Esophagus muscularis mucosa (tissue), 4 donors: ENCODE data around the gene GRM6. TPM values are rescaled to one million over a fixed set of nuclear protein-coding genes. Genes with fewer than 3 reads are reported as not detected.

Experiments used
- DNase-seq: peaks from one replicate; pipeline ENCODE4 v3.0.0-alpha.2; 2017; ENCODE audit errors: extremely low spot score
- H3K27ac ChIP-seq, 4 donors: fragments of 200-600 bp; sonication (generic); replicated peaks in 1 of 4; 1 replicate in 3 of 4; 2 replicates in 1 of 4; pipeline ENCODE4 v1.5.1; 2016 to 2019; ENCODE audit warnings: mild to moderate bottlenecking in 1 of 4
- H3K27me3 ChIP-seq, 4 donors: fragments of 200-600 bp; sonication (generic); one replicate each; pipeline versions ENCODE4 v1.5.1 to v1.6.0; 2016 to 2019
- H3K36me3 ChIP-seq, 4 donors: fragments of 200-600 bp; sonication (generic); one replicate each; pipeline ENCODE4 v1.5.1; 2016 to 2019
- H3K4me1 ChIP-seq, 4 donors: fragments of 200-600 bp; sonication (generic); one replicate each; pipeline ENCODE4 v1.5.1; 2016 to 2019
- H3K4me3 ChIP-seq, 4 donors: fragments of 200-600 bp; sonication (generic); 1 replicate in 2 of 4; 2 replicates in 2 of 4; pipeline ENCODE4 v1.5.1; 2016 to 2019; ENCODE audit warnings: mild to moderate bottlenecking in 4 of 4, moderate library complexity in 1 of 4
- H3K9me3 ChIP-seq, 4 donors: fragments of 200-600 bp; sonication (generic); 1 replicate in 3 of 4; 2 replicates in 1 of 4; pipeline ENCODE4 v1.5.1; 2016 to 2019
- EP300 ChIP-seq: sonication (generic); formaldehyde crosslinking; IDR thresholded peaks from one replicate; pipeline ENCODE4 v1.6.1; 2017; ENCODE audit warnings: antibody characterized with exemption
- POLR2A ChIP-seq: fragments of 450-650 bp; IDR thresholded peaks from one replicate; pipeline ENCODE4 v1.6.1; 2017; ENCODE audit warnings: antibody characterized with exemption, moderate library complexity, mild to moderate bottlenecking, low read depth
- POLR2AphosphoS5 ChIP-seq, 2 donors: sonication (generic); formaldehyde crosslinking; IDR thresholded peaks; one replicate each; pipeline ENCODE4 v1.6.1; 2017; ENCODE audit warnings: antibody characterized with exemption in 2 of 2
- WGBS: methylation state at CpG from one replicate; pipeline ENCODE4 v1.1.5; 2018; 5-methylcytosine and 5-hydroxymethylcytosine counted together
- intact Hi-C: fragments of 100-400 bp; cut with DNase I; formaldehyde crosslinking; loops from one replicate; pipeline ENCODE4 v1.15.1; 2023
- total RNA-seq, 4 donors: library from RNA; depleted of rRNA; stranded (reverse); fragments of >200 nt; gene quantifications; one replicate each; pipeline versions ENCODE4 v1.1.0 to v1.2.1, GENCODE V29; 2016
- TF ChIP-seq, protein P1 (sequence below), 3 experiments: fragments of 200-600 bp in 2 of 3; fragments of 450-650 bp in 1 of 3; sonication (generic) in 2 of 3; IDR thresholded peaks; one replicate each; pipeline ENCODE4 v1.5.1; 2017 to 2019; ENCODE audit warnings: antibody characterized with exemption in 3 of 3, mild to moderate bottlenecking in 2 of 3, moderate library complexity in 1 of 3

The GRM6 gene
- total RNA-seq, 4 donors from 2014 or later = not detected

DNA sequence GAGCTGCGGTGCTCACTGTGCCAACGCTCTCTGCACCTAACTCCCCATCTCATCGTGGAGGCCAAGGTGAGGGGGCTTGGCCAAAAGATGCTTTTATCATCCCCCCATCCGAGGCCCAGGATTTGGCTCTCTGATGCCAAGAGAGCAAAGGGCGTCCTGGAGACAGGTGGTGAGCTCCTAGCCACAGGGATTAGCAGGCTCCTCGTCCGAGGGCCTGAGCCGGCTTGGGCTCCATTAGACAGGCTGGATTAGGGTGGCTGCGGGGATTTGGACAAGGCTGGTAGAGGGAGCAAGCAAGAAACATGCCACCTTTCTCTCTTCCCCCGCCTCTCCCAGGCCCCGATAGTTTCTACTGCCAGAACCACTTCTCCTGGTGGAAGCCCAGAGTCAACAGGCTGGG is 1.0 kb upstream of the GRM6 start:
- Histone ChIP-seq H3K36me3 (no peaks in the 10 kb centered on the region), H3K4me1 (peaks cover 0 to 16% (median 3%) of the 10 kb centered on the region in 4 donors), H3K4me3 (no peak overlapping the region), H3K9me3 (no peaks in the 10 kb centered on the region), H3K27me3 (peaks cover 0 to 59% (median 0%) of the 10 kb centered on the region in 4 donors), H3K27ac (no peak overlapping the region)
- TF ChIP-seq EP300 = no peak
- no peak for TF ChIP-seq POLR2A
- TF ChIP-seq POLR2AphosphoS5 (IDR thresholded peaks at IDR 0.05) = no peak
- TF ChIP-seq, protein P1, sequence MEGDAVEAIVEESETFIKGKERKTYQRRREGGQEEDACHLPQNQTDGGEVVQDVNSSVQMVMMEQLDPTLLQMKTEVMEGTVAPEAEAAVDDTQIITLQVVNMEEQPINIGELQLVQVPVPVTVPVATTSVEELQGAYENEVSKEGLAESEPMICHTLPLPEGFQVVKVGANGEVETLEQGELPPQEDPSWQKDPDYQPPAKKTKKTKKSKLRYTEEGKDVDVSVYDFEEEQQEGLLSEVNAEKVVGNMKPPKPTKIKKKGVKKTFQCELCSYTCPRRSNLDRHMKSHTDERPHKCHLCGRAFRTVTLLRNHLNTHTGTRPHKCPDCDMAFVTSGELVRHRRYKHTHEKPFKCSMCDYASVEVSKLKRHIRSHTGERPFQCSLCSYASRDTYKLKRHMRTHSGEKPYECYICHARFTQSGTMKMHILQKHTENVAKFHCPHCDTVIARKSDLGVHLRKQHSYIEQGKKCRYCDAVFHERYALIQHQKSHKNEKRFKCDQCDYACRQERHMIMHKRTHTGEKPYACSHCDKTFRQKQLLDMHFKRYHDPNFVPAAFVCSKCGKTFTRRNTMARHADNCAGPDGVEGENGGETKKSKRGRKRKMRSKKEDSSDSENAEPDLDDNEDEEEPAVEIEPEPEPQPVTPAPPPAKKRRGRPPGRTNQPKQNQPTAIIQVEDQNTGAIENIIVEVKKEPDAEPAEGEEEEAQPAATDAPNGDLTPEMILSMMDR (IDR thresholded peaks at IDR 0.05) = no peak
- DNase-seq = no peak
- intact Hi-C loops = no loop called here
- WGBS = 96% methylated on average over 3 of the region's 11 CpGs

DNA sequence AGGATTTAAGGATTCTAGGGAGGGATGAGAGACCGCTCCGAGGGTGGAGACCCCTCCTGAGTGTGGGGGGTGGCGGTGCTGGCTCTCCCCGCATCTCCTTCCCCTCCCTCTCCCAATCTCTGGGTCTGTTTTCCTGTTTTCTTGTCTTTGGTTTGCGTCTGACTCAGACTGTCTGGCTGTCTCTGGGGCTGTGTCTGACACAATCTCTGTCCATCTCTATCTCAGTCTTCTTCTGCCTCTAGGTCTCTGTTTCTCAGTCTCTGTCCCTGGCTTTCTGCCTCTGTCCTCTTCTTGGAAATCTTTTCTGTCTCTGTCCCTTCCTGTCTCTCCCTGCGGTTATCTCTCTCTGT is 196 bp upstream of the GRM6 start:
- TF ChIP-seq POLR2A = no peak
- no peak for TF ChIP-seq EP300
- TF ChIP-seq, protein P1 (IDR thresholded peaks at IDR 0.05) = no peak
- TF ChIP-seq POLR2AphosphoS5 (IDR thresholded peaks at IDR 0.05) = no peak
- no peak for DNase-seq
- intact Hi-C loops = no loop called here
- H3K27ac ChIP-seq = no peak overlapping the region
- peaks cover 0 to 8% (median 2%) of the 10 kb centered on the region in 4 donors for H3K9me3 ChIP-seq
- H3K36me3 ChIP-seq = no peaks in the 10 kb centered on the region
- peak overlapping the region in 1 of 4 donors; percentile 7 for H3K4me3 ChIP-seq
- H3K27me3 ChIP-seq = peaks cover 0 to 64% (median 0%) of the 10 kb centered on the region in 4 donors
- WGBS = 8% methylated on average over 6 of the region's 6 CpGs
- peaks cover 0 to 16% (median 3%) of the 10 kb centered on the region in 4 donors for H3K4me1 ChIP-seq

DNA sequence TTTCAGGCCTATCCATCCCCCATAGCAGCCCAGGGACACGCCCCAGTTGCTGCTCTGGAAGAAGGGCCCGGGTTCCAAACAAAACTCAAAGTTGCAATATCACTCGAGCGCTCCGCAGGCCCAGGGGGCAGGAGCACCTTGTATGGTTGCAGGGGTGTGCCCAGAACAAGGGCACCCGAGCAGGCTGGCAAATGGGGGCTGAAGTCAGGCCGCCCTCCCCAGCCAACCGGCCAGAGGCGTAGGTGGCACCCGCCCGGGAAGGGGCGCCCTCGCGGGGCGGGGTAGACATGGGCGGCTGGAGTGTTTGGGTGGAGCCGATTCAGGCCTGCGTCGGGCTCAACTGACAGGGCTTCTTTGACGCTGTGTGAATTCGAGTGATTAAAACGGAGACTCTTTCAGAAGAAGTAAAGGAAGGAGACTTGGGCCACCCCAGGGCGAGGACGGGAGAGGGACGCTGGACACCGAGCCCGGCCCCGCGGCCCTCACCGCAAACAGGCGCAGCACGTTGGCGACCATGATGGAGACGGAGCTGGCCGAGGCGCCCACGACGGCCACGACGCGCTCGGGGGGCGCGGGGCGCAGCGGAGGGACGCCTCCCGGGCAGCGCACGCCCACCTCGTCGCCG is 1.1 kb downstream of the GRM6 start:
- intact Hi-C loops = no loop called here
- no peaks in the 10 kb centered on the region for H3K36me3 ChIP-seq
- no peak overlapping the region for H3K27ac ChIP-seq
- H3K4me1 ChIP-seq = peaks cover 0 to 16% (median 3%) of the 10 kb centered on the region in 4 donors
- peaks cover 0 to 21% (median 8%) of the 10 kb centered on the region in 4 donors for H3K9me3 ChIP-seq
- WGBS = 47% methylated on average over 10 of the region's 53 CpGs
- DNase-seq = no peak
- H3K4me3 ChIP-seq = no peak overlapping the region
- TF ChIP-seq EP300 (no peak), POLR2A (no peak), POLR2AphosphoS5 (IDR thresholded peaks at IDR 0.05) (no peak)
- TF ChIP-seq, protein P1 (IDR thresholded peaks at IDR 0.05) = no peak
- H3K27me3 ChIP-seq = peaks cover 0 to 64% (median 0%) of the 10 kb centered on the region in 4 donors

DNA sequence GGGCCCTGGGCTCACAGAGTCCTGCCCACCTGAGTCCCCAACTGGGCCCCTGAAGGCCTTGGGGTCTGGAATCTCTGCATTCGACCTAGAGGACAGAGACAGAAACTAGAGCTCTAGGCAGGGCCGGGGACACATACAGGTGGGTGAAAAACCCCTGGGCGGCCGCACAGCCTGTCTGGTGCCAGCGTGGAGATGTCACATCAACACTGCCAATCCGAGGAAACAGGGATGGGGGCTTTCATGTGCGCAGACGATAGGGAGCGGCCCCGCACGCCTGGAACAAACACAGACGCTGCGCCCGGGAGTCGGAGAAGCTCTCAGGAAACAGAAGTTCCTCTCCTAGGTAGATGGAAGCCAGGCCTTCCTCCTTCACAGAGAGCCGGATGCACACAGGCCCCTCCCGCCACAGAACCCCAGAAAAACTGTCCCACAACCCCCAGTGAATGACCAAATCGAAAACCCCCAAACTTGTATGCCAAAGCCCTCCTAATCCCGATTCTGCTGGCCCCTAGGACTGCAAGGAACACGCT is 1.8 kb downstream of the GRM6 start:
- Histone ChIP-seq H3K27ac (no peak overlapping the region), H3K27me3 (peaks cover 0 to 64% (median 0%) of the 10 kb centered on the region in 4 donors), H3K9me3 (peaks cover 0 to 28% (median 14%) of the 10 kb centered on the region in 4 donors), H3K4me1 (peaks cover 0 to 16% (median 3%) of the 10 kb centered on the region in 4 donors), H3K4me3 (no peak overlapping the region), H3K36me3 (no peaks in the 10 kb centered on the region)
- 65% methylated on average over 19 of the region's 20 CpGs for WGBS
- TF ChIP-seq POLR2A (no peak), EP300 (no peak), POLR2AphosphoS5 (IDR thresholded peaks at IDR 0.05) (no peak)
- TF ChIP-seq, protein P1 (IDR thresholded peaks at IDR 0.05) = no peak
- intact Hi-C loops = no loop called here
- no peak for DNase-seq
